Loucy (cell line): ENCODE measurements around the gene FAM221B.

ENCODE experiments used
- EZH2phosphoT487 ChIP-seq: fragments of 200-600 bp; IDR thresholded peaks from 2 replicates; pipeline ENCODE4 v1.6.1; 2018; ENCODE audit warnings: antibody characterized with exemption, mild to moderate bottlenecking, moderate library complexity, borderline replicate concordance
- TF ChIP-seq, protein P1 (sequence below): fragments of 200-600 bp; sonication (generic); conservative IDR thresholded peaks from 2 replicates; pipeline ENCODE4 v1.5.1; 2014; ENCODE audit warnings: mild to moderate bottlenecking, antibody characterized with exemption, low read length

DNA sequence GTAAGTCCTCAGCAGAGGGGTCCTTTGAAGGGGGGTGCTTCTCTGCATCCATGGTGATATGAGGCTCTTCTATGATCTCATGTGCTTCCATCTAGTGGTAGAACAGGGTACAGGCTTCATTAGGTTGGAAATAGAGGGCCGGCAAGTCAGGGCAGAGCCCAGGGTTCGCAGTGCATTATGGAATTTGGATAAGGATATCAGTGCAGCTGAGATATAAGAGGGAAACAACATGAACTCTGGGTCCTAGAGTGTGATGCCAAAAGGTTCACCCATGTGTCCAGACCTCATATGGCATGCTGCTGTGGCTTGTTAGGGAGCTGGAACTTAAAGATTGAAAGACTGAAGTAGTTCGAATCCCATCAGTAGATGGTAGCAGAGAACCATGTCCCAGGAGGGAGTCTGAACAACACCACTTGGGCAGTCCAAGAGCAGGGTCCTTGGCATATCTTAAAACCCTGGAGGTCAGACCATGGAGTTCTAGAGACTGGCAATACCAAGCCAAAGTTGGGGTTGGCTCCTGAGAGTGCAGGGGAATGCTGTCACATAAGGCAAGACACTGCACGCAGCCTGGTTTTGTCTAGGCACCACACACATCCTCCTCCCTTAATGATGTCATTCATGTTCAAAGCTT, 2.3 kb downstream of the FAM221B start:
- TF ChIP-seq, protein P1, sequence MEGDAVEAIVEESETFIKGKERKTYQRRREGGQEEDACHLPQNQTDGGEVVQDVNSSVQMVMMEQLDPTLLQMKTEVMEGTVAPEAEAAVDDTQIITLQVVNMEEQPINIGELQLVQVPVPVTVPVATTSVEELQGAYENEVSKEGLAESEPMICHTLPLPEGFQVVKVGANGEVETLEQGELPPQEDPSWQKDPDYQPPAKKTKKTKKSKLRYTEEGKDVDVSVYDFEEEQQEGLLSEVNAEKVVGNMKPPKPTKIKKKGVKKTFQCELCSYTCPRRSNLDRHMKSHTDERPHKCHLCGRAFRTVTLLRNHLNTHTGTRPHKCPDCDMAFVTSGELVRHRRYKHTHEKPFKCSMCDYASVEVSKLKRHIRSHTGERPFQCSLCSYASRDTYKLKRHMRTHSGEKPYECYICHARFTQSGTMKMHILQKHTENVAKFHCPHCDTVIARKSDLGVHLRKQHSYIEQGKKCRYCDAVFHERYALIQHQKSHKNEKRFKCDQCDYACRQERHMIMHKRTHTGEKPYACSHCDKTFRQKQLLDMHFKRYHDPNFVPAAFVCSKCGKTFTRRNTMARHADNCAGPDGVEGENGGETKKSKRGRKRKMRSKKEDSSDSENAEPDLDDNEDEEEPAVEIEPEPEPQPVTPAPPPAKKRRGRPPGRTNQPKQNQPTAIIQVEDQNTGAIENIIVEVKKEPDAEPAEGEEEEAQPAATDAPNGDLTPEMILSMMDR, result peak; percentile 98
- TF ChIP-seq EZH2phosphoT487, result no peak
